ENCODE measurements around the gene KRT33A.

GRCh38 chr17:41377546-41377945 lies 26.9 kb upstream of the KRT33A start:
- no peak for TF ChIP-seq POLR2AphosphoS5 (IDR thresholded peaks at IDR 0.05; ENCODE audit: borderline replicate concordance, low read depth, low read length)
- no peak for TF ChIP-seq EZH2 (IDR thresholded peaks at IDR 0.05)
- TF ChIP-seq FOXP2 (optimal IDR thresholded peaks at IDR 0.05; ENCODE audit: control extremely low read depth, extremely low read length, insufficient read depth) = peak; percentile 93

Data from SK-N-MC (cell line).